Hepatocyte (in vitro differentiated cells): ENCODE results near the gene TUBB2A. TPM values are rescaled to one million over a fixed set of nuclear protein-coding genes. Genes with fewer than 3 reads are reported as not detected.
"Not testable (repeated sequence)": the region's sequence is repeated elsewhere in the genome, so short reads cannot be mapped to it uniquely, and the experiment has no call there.

ENCODE experiments used
- DNase-seq: peaks from one replicate; pipeline ENCODE4 v3.0.0-alpha.2; 2016; ENCODE audit warnings: low spot score
- H2AFZ ChIP-seq: fragments of 200-600 bp; sonication (generic); 2 replicates; pipeline ENCODE4 v1.6.0; 2016; ENCODE audit warnings: antibody characterized with exemption, mild to moderate bottlenecking
- H3K27ac ChIP-seq: fragments of 200-600 bp; sonication (generic); 2 replicates; pipeline ENCODE4 v1.5.1; 2016; ENCODE audit warnings: mild to moderate bottlenecking
- H3K27me3 ChIP-seq: fragments of 200-600 bp; sonication (generic); 2 replicates; pipeline ENCODE4 v1.6.1; 2016
- H3K36me3 ChIP-seq: fragments of 200-600 bp; sonication (generic); replicated peaks from 2 replicates; pipeline ENCODE4 v1.5.1; 2016; ENCODE audit warnings: low read depth; ENCODE audit not compliant: insufficient read depth
- H3K4me1 ChIP-seq: fragments of 200-600 bp; sonication (generic); 2 replicates; pipeline ENCODE4 v1.5.1; 2016; ENCODE audit warnings: mild to moderate bottlenecking, moderate library complexity; ENCODE audit not compliant: insufficient read depth
- H3K4me2 ChIP-seq: fragments of 200-600 bp; sonication (generic); 2 replicates; pipeline ENCODE4 v1.6.0; 2016
- H3K4me3 ChIP-seq: fragments of 200-600 bp; sonication (generic); 2 replicates; pipeline ENCODE4 v1.5.1; 2016; ENCODE audit warnings: mild to moderate bottlenecking
- H3K79me2 ChIP-seq: fragments of 200-600 bp; sonication (generic); 2 replicates; pipeline ENCODE4 v1.6.0; 2017; ENCODE audit warnings: mild to moderate bottlenecking
- H3K9me2 ChIP-seq: fragments of 200-600 bp; sonication (generic); replicated peaks from 2 replicates; pipeline ENCODE4 v1.6.0; 2017; ENCODE audit warnings: mild to moderate bottlenecking; ENCODE audit not compliant: insufficient read depth
- H3K9me3 ChIP-seq: fragments of 200-600 bp; sonication (generic); 2 replicates; pipeline ENCODE4 v1.5.1; 2016; ENCODE audit warnings: low read depth, mild to moderate bottlenecking
- H4K20me1 ChIP-seq: fragments of 200-600 bp; sonication (generic); 2 replicates; pipeline ENCODE4 v1.6.0; 2016; ENCODE audit warnings: mild to moderate bottlenecking; ENCODE audit not compliant: insufficient read depth, poor library complexity, severe bottlenecking
- CTCF ChIP-seq: fragments of 200-600 bp; sonication (generic); IDR thresholded peaks from 2 replicates; pipeline ENCODE4 v1.5.1; 2016; ENCODE audit warnings: antibody characterized with exemption, mild to moderate bottlenecking; ENCODE audit not compliant: poor library complexity
- EZH2 ChIP-seq: fragments of 200-600 bp; sonication (generic); IDR thresholded peaks from 2 replicates; pipeline ENCODE4 v1.6.1; 2016; ENCODE audit warnings: antibody characterized with exemption, mild to moderate bottlenecking, borderline replicate concordance
- EZH2phosphoT487 ChIP-seq: fragments of 200-600 bp; sonication (generic); IDR thresholded peaks from one replicate; pipeline ENCODE4 v1.6.1; 2018; ENCODE audit warnings: antibody characterized with exemption, mild to moderate bottlenecking, low read depth, moderate library complexity; ENCODE audit not compliant: unreplicated experiment, severe bottlenecking
- WGBS: methylation state at CpG from one replicate; pipeline ENCODE4 v1.1.6; 2016; ENCODE audit warnings: low lambda C conversion rate; ENCODE audit errors: missing lambda C conversion rate; 5-methylcytosine and 5-hydroxymethylcytosine counted together
- polyA plus RNA-seq: library from polyadenylated mRNA; unstranded; fragments of >200 nt; fragmentation: Nextera tagmentation; extraction: Ambion mirVana; gene quantifications from 2 replicates; pipeline ENCODE4 v1.2.1, GENCODE V29; 2016
- total RNA-seq: library from RNA; depleted of rRNA; stranded (reverse); fragments of >200 nt; gene quantifications from 2 replicates; pipeline ENCODE4 v1.2.3, GENCODE V29; 2014

TUBB2A gene
- total and polyA plus RNA-seq, 2 experiments from 2014 or later = 115 to 183 TPM

GRCh38 chr6:3200682-3201081 is 43.3 kb upstream of the TUBB2A start:
- no peaks in the 10 kb centered on the region for H3K4me1 ChIP-seq
- no peak overlapping the region for H3K4me2 ChIP-seq
- DNase-seq = no peak
- H3K27ac ChIP-seq = no peak overlapping the region
- no peaks in the 10 kb centered on the region for H3K27me3 ChIP-seq
- no peaks in the 10 kb centered on the region for H3K36me3 ChIP-seq
- H3K79me2 ChIP-seq = no peaks in the 10 kb centered on the region
- TF ChIP-seq EZH2phosphoT487 (no peak), EZH2 (no peak), CTCF (no peak)
- no peaks in the 10 kb centered on the region for H3K9me3 ChIP-seq
- no peaks in the 10 kb centered on the region for H4K20me1 ChIP-seq
- H3K9me2 ChIP-seq = no peaks in the 10 kb centered on the region
- H3K4me3 ChIP-seq = no peak overlapping the region
- H2AFZ ChIP-seq = no peak overlapping the region

- Histone ChIP-seq H3K4me3 (no peak overlapping the region), H3K27ac (no peak overlapping the region), H4K20me1 (no peaks in the 10 kb centered on the region), H2AFZ (no peak overlapping the region), H3K4me2 (no peak overlapping the region), H3K4me1 (no peaks in the 10 kb centered on the region), H3K79me2 (no peaks in the 10 kb centered on the region), H3K27me3 (no peaks in the 10 kb centered on the region), H3K9me3 (no peaks in the 10 kb centered on the region), H3K36me3 (no peaks in the 10 kb centered on the region), H3K9me2 (no peaks in the 10 kb centered on the region)
- 87% methylated on average over 5 of the region's 5 CpGs for WGBS
- TF ChIP-seq CTCF (no peak), EZH2 (no peak), EZH2phosphoT487 (no peak)
- no peak for DNase-seq
Measured at GRCh38 chr6:3199382-3199781, 42.0 kb upstream of the TUBB2A start.

- not testable (repeated sequence) for H2AFZ ChIP-seq, H3K27ac ChIP-seq, H3K4me3 ChIP-seq, H3K9me2 ChIP-seq, H3K4me1 ChIP-seq, DNase-seq, H3K4me2 ChIP-seq, H3K27me3 ChIP-seq, H3K9me3 ChIP-seq, H3K36me3 ChIP-seq, H4K20me1 ChIP-seq, H3K79me2 ChIP-seq
- WGBS = 86% methylated on average over 5 of the region's 5 CpGs
Measured at GRCh38 chr6:3197734-3198133, 40.4 kb upstream of the TUBB2A start.

GRCh38 chr6:3196770-3197169 is 39.4 kb upstream of the TUBB2A start:
- Histone ChIP-seq H4K20me1 (no peaks in the 10 kb centered on the region), H3K4me1 (no peaks in the 10 kb centered on the region), H3K27me3 (no peaks in the 10 kb centered on the region), H3K27ac (no peak overlapping the region), H3K79me2 (no peaks in the 10 kb centered on the region), H2AFZ (no peak overlapping the region), H3K36me3 (no peaks in the 10 kb centered on the region), H3K9me2 (no peaks in the 10 kb centered on the region), H3K4me2 (no peak overlapping the region), H3K9me3 (no peaks in the 10 kb centered on the region), H3K4me3 (no peak overlapping the region)
- DNase-seq = no peak
- TF ChIP-seq EZH2 (no peak), CTCF (no peak)
- 96% methylated on average over 5 of the region's 5 CpGs for WGBS
